Gastroesophageal sphincter (tissue), 4 donors: ENCODE measurements around the gene GPHN. TPM values are rescaled to one million over a fixed set of nuclear protein-coding genes. Genes with fewer than 3 reads are reported as not detected.

Experiments
- ATAC-seq: fragments of 150-250 bp; one replicate; pipeline ENCODE4 v1.9.1; 2016; ENCODE audit warnings: mild to moderate bottlenecking, moderate library complexity
- H3K27ac ChIP-seq, 4 donors: fragments of 200-600 bp; sonication (generic) in 3 of 4; 1 replicate in 3 of 4; 2 replicates in 1 of 4; pipeline ENCODE4 v1.5.1; 2016 to 2019
- H3K27me3 ChIP-seq: fragments of 200-600 bp; sonication (generic); one replicate; pipeline ENCODE4 v1.5.1; 2019
- H3K36me3 ChIP-seq, 2 donors: fragments of 200-600 bp; sonication (generic); one replicate each; pipeline ENCODE4 v1.5.1; 2019; ENCODE audit warnings: control low read depth in 1 of 2
- H3K4me1 ChIP-seq, 3 donors: fragments of 200-600 bp; sonication (generic); 1 replicate in 2 of 3; 2 replicates in 1 of 3; pipeline ENCODE4 v1.5.1; 2016 to 2019; ENCODE audit warnings: control low read depth in 2 of 3
- H3K4me3 ChIP-seq, 2 donors: fragments of 200-600 bp; sonication (generic); one replicate each; pipeline ENCODE4 v1.5.1; 2019; ENCODE audit warnings: mild to moderate bottlenecking in 1 of 2, moderate library complexity in 1 of 2
- H3K9me3 ChIP-seq, 3 donors: fragments of 200-600 bp; sonication (generic); one replicate each; pipeline ENCODE4 v1.5.1; 2017 to 2019; ENCODE audit warnings: control low read depth in 2 of 3
- EP300 ChIP-seq: sonication (generic); formaldehyde crosslinking; IDR thresholded peaks from one replicate; pipeline ENCODE4 v1.6.1; 2017; ENCODE audit warnings: antibody characterized with exemption, mild to moderate bottlenecking
- POLR2A ChIP-seq, 2 donors: fragments of 450-650 bp; IDR thresholded peaks; one replicate each; pipeline ENCODE4 v1.6.1; 2017; ENCODE audit warnings: antibody characterized with exemption in 2 of 2, mild to moderate bottlenecking in 2 of 2, moderate library complexity in 1 of 2
- POLR2AphosphoS5 ChIP-seq: sonication (generic); formaldehyde crosslinking; IDR thresholded peaks from one replicate; pipeline ENCODE4 v1.6.1; 2017; ENCODE audit warnings: antibody characterized with exemption
- WGBS, 2 donors: methylation state at CpG; one replicate each; pipeline ENCODE4 v1.1.5; 2018; ENCODE audit warnings: low coverage in 1 of 2; 5-methylcytosine and 5-hydroxymethylcytosine counted together
- total RNA-seq, 4 donors: library from RNA; depleted of rRNA; stranded (reverse); fragments of >200 nt; gene quantifications; one replicate each; pipeline ENCODE4 v1.1.0, GENCODE V29; 2016
- TF ChIP-seq, protein P1 (sequence below), 4 experiments: fragments of 200-600 bp in 2 of 4; fragments of 450-650 bp in 2 of 4; sonication (generic) in 1 of 4; IDR thresholded peaks; one replicate each; pipeline ENCODE4 v1.5.1; 2017 to 2019; ENCODE audit warnings: antibody characterized with exemption in 4 of 4, mild to moderate bottlenecking in 2 of 4, moderate library complexity in 2 of 4

Gene GPHN
- total RNA-seq, 4 donors from 2014 or later = 13.1 to 16.5 (median 14.7) TPM

DNA sequence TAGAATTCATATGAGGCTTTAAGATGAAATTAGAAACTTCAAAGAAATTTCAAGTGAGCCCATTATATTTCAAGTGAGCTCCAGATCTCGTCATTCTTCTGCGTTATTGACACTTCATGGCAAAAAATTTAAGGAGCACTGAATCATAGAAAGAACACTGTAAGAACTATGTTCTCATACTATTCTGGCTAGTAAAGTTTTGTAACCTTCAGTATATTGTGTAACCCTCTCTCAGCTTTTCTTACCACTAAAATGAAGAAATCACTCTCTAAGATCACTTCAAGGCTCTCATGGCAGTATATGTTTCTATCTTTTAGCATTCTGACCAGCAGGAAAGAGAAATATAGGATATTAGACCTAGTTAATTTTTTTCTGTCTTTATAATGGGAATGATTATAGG is 6.3 kb downstream of the GPHN start:
- H3K4me1 ChIP-seq = peaks cover 0 to 19% (median 6%) of the 10 kb centered on the region in 3 donors
- TF ChIP-seq POLR2A (IDR thresholded peaks at IDR 0.05) (no peak), POLR2AphosphoS5 (no peak), EP300 (no peak)
- TF ChIP-seq, protein P1, sequence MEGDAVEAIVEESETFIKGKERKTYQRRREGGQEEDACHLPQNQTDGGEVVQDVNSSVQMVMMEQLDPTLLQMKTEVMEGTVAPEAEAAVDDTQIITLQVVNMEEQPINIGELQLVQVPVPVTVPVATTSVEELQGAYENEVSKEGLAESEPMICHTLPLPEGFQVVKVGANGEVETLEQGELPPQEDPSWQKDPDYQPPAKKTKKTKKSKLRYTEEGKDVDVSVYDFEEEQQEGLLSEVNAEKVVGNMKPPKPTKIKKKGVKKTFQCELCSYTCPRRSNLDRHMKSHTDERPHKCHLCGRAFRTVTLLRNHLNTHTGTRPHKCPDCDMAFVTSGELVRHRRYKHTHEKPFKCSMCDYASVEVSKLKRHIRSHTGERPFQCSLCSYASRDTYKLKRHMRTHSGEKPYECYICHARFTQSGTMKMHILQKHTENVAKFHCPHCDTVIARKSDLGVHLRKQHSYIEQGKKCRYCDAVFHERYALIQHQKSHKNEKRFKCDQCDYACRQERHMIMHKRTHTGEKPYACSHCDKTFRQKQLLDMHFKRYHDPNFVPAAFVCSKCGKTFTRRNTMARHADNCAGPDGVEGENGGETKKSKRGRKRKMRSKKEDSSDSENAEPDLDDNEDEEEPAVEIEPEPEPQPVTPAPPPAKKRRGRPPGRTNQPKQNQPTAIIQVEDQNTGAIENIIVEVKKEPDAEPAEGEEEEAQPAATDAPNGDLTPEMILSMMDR (IDR thresholded peaks at IDR 0.05) = no peak
- WGBS, 2 donors = 92 to 100% methylated on average over 2 of the region's 2 CpGs
- ATAC-seq = no peak
- H3K4me3 ChIP-seq = no peak overlapping the region
- H3K27me3 ChIP-seq = no peaks in the 10 kb centered on the region
- H3K36me3 ChIP-seq = no peaks in the 10 kb centered on the region
- no peak overlapping the region for H3K27ac ChIP-seq
- no peaks in the 10 kb centered on the region for H3K9me3 ChIP-seq

DNA sequence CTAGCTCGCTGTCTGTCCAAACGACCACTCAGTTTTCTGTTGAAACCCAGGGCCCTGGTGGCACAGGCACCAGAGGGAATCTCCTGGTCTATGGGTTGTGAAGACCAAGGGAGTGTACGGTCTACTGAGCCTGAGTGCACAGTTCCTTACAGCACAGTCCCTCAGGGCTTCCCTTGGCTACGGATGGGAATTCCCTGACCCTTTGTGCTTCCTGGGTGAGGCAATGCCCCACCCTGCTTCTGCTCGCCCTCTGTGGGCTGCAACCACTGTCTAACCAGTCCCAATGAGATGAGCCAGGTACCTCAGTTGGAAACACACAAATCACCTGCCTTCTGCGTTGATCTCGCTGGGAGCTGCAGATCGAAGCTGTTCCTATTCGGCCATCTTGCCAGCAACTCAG is 22.6 kb downstream of the GPHN start:
- WGBS, 2 donors = 100% methylated on average over 2 to 4 of the region's 9 CpGs
- H3K27ac ChIP-seq = no peak overlapping the region
- no peaks in the 10 kb centered on the region for H3K4me1 ChIP-seq
- H3K36me3 ChIP-seq = no peaks in the 10 kb centered on the region
- H3K9me3 ChIP-seq = no peaks in the 10 kb centered on the region
- ATAC-seq = no peak
- TF ChIP-seq POLR2A (IDR thresholded peaks at IDR 0.05) (no peak), POLR2AphosphoS5 (no peak), EP300 (no peak)
- TF ChIP-seq, protein P1 (IDR thresholded peaks at IDR 0.05) = no peak
- H3K4me3 ChIP-seq = no peak overlapping the region
- no peaks in the 10 kb centered on the region for H3K27me3 ChIP-seq

DNA sequence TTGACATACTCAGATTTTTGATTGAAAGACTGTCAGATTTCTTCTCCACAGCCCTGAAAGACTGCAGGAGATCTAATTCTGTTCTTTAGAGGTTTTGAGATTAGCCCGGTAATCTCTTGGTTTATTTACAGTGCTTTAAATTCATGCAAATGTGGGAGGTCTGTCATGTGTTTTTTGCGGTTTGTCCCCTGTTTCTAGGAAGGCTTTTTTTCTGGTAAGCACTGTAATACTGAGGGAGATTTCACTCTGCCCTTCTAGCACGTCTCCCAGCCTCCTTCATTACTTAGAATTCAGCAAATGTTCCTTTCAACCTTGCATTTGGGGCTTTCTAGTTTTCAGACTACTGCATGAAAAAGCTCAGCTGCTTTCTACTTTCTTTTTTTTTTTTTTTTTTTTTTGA is 31.1 kb downstream of the GPHN start:
- ATAC-seq = no peak
- WGBS, 2 donors = 54 to 82% methylated on average over 3 of the region's 3 CpGs

DNA sequence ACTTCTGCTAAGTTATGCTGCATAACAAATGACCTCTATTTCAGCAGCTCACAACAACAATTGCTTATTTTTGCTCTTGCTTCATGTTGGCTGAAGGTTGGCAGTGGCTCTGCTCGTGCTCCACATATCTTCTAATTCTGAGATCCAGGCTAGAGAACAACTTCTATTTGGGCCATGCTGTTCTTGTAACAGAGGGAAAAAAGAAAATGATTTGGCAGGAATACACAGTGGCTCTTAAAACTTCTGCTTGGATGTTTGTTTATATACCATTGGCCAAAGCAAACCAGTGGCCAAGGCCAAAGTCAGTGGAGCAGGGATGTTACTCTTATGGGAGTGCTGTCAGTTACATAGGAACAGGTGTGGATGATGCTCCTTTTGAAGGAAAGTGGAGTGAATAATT is 32.1 kb downstream of the GPHN start:
- Histone ChIP-seq H3K27me3 (no peaks in the 10 kb centered on the region), H3K27ac (no peak overlapping the region), H3K4me3 (no peak overlapping the region), H3K9me3 (no peaks in the 10 kb centered on the region), H3K36me3 (no peaks in the 10 kb centered on the region), H3K4me1 (peaks cover 0 to 11% (median 0%) of the 10 kb centered on the region in 3 donors)
- 47 to 64% methylated on average over 1 of the region's 1 CpG for WGBS, 2 donors
- TF ChIP-seq POLR2AphosphoS5 (no peak), EP300 (no peak), POLR2A (IDR thresholded peaks at IDR 0.05) (no peak)
- TF ChIP-seq, protein P1 (IDR thresholded peaks at IDR 0.05) = no peak
- no peak for ATAC-seq

More for the DNA sequence above, 31.1 kb downstream of the GPHN start:
- Histone ChIP-seq H3K9me3 (no peaks in the 10 kb centered on the region), H3K4me3 (no peak overlapping the region), H3K36me3 (no peaks in the 10 kb centered on the region), H3K4me1 (peaks cover 0 to 11% (median 0%) of the 10 kb centered on the region in 3 donors), H3K27ac (no peak overlapping the region), H3K27me3 (no peaks in the 10 kb centered on the region)
- TF ChIP-seq, protein P1 (IDR thresholded peaks at IDR 0.05) = no peak
- TF ChIP-seq POLR2AphosphoS5 (no peak), EP300 (no peak), POLR2A (IDR thresholded peaks at IDR 0.05) (no peak)

DNA sequence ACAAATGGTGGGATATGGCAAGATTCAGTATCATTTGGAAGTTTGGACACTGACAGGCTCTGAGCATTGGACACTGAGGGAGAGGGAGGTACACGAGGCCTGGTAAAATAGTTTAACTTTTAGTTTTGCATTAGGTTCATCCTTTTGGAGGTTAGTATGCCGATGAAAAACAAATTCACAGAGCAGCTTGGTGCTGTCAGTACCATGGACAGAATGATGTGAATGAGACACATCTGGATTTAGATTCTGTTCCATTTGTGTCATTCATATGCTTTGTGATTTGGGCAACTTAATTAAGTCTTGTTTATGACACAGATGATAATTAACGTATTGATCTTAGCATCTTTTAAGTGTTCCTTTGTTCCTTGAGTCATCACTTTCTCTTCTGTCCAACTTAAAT is 33.7 kb downstream of the GPHN start:
- ATAC-seq = no peak
- TF ChIP-seq EP300 (no peak), POLR2A (IDR thresholded peaks at IDR 0.05) (no peak), POLR2AphosphoS5 (no peak)
- TF ChIP-seq, protein P1 (IDR thresholded peaks at IDR 0.05) = no peak
- Histone ChIP-seq H3K27me3 (no peaks in the 10 kb centered on the region), H3K4me3 (no peak overlapping the region), H3K27ac (no peak overlapping the region), H3K4me1 (peaks cover 0 to 11% (median 0%) of the 10 kb centered on the region in 3 donors), H3K36me3 (no peaks in the 10 kb centered on the region), H3K9me3 (no peaks in the 10 kb centered on the region)
- 78 to 94% methylated on average over 3 of the region's 3 CpGs for WGBS, 2 donors
